Measurements from ENCODE around the gene IQSEC1.
A peak's percentile ranks its signal among the peaks of the same experiment; 100 is the strongest.

Gene IQSEC1

DNA sequence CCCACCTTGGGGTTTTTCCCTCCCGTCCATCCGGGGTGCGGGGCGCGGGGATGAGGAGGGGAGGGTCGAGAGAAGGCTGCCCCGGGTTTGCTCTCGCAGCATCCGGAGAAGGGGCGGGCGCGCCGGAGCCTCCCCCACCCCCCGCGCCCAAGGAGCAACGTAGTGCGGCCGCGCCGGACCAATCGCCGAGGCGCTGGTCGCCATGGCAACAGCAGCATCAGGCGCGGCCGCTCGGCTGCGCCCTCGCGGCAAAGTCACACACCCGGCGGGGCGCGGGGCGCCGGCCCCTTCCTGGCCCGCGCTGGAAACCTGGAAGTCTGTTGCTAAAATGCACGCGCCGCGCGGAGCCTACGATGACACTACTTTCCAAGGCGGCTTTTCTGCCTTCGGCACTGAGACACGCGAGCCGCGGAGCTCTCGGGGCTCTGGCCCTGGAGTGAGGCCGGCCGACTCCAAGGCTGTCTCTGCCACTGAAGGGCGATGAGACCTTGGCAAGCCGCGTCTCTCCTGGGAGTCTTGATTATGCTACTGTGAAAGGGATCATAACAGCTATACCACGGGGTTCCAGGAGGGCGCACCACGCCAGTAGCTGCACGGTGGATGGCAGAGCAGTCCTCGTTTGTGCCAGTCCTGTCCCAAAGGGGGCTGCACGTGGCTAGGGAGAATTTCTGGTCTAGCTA is at the start of gene IQSEC1:
TSS of gene IQSEC1 (minus strand) at position 104 of the 680 bp plus-strand sequence. CDS start 415 bp downstream, outside the sequence.
- no peak for DNase-seq (ENCODE audit: low spot score)

- no peak for DNase-seq (ENCODE audit: low spot score)
These were observed 49.1 kb upstream of the IQSEC1 start for GRCh38 chr3:13122081-13123012.

- no peak for DNase-seq (ENCODE audit: low spot score)
These were observed 48.3 kb upstream of the IQSEC1 start for GRCh38 chr3:13121553-13122001.

DNA sequence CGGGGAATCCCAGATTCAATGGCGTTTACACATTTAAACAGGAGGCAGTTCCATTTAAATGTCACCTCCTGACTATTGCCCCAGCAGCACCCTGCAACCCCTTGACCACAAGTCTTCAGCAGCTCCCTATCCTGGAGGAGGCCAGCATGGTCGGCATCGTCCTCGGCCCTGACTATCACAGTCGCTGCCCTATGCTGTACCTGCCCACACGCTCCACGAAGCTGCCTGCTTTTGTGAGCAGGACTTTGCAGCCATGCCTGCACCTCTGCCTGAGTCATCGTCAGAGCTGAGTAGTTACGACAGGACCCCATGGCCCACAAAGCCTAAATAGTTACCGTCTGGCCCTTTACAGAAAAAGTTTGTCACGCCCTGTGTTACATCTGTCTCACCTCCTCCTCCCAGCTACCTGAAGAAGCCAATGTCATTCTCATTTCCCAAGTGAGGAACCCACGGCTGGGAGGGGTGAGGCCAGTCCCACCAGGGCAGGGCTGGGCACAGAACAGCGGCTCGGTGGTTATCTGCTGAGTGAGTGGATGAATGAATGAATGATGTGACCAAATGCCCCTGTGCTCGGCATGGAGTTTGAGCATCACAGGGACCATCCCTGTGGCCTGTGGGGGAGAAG is 47.8 kb upstream of the IQSEC1 start:
- DNase-seq (ENCODE audit: low spot score) = no peak

DNA sequence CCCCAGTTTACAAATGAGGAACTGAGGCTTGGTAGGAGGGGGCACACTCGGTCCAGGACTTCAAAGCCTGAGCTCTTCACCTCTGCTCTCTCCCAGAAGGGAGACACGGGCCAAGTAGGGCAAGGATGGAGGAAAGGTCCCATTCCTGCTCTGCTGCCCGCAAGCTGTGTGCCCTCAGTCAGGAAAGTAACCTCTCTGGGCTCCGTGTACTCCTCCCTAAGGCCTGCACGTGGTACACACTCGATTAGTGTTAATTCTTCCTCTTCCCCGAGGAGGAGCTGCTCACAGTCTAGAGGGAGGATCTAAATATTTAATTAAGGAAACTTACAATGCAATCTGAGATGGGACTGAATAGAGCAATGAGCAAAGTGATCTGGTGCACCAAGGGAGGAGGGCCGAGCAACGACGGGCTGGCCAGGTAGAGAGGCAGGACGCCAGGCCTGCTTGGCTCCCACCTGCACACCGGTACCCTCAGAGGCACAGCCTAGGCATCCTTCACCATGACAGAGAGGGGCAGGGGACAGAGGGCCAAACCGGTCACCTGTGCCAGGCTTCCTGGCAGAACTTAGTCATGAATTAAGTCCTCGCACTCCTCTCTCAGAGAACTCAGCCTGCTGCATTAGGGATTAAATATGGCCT is 47.2 kb upstream of the IQSEC1 start:
- no peak for DNase-seq (ENCODE audit: low spot score)

GRCh38 chr3:13119471-13120220 is 46.4 kb upstream of the IQSEC1 start:
- no peak for DNase-seq (ENCODE audit: low spot score)

- no peak for DNase-seq (ENCODE audit: low spot score)
These were observed 43.2 kb upstream of the IQSEC1 start for GRCh38 chr3:13116426-13116825.

DNA sequence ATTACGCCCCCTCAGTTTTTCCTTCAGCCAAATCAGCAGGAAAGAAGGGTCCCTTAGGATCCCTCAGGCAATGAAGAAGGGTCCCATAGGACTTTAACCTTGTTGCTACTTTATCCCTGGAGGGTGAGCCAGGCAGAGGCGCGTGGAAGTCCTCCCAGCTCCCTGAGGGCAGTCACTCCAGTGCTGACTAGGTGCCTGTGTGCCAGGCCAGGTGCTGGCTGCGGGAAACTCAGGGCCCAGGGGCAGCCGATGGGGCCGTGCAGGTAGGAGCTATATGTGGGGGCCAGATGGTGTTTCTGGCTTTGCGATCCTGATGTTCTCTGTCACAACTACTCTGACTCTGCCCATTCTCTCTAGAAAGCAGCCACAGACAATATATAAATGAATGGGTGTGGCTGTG is 42.8 kb upstream of the IQSEC1 start:
- DNase-seq (ENCODE audit: low spot score) = no peak

- DNase-seq (ENCODE audit: low spot score) = no peak
These were observed 42.3 kb upstream of the IQSEC1 start for GRCh38 chr3:13115576-13115910.

DNA sequence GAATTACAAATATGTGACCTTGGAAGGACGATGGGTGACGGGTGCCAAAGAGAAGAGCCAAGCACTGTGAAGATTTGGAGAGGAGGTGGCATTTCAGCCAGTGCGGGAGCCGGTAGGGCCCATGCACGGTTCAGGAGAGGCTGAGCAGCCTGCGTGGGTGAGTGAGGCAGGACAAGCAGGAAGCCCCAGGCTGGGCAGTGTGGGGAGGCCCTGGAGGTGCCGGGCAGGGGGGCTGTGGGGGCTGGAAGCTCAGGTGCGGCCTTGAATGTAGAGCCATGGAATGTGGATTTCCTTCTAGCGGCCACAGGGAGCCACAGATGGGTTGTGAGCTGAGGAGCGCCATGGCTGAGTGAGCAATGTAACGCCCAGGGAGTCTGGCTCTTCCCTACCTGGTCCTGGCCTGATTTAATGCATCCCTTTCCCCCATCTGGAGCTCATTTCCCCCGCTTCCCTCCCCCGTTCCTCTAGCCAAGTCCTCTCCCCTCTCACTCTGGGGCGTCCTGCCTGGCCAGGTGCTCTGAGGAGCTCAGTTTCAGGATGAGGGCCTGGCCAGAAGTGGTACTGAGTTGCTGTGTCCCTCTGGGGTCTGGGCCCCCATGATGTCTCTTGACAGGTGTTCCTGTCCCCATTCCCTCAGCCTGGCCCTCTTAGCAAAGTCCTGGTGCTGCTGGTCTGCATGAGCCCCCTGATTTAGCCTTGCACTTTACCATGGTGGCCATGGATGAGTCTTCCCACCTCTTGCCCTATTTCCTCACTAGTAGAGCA is 41.8 kb upstream of the IQSEC1 start:
- no peak for DNase-seq (ENCODE audit: low spot score)

DNA sequence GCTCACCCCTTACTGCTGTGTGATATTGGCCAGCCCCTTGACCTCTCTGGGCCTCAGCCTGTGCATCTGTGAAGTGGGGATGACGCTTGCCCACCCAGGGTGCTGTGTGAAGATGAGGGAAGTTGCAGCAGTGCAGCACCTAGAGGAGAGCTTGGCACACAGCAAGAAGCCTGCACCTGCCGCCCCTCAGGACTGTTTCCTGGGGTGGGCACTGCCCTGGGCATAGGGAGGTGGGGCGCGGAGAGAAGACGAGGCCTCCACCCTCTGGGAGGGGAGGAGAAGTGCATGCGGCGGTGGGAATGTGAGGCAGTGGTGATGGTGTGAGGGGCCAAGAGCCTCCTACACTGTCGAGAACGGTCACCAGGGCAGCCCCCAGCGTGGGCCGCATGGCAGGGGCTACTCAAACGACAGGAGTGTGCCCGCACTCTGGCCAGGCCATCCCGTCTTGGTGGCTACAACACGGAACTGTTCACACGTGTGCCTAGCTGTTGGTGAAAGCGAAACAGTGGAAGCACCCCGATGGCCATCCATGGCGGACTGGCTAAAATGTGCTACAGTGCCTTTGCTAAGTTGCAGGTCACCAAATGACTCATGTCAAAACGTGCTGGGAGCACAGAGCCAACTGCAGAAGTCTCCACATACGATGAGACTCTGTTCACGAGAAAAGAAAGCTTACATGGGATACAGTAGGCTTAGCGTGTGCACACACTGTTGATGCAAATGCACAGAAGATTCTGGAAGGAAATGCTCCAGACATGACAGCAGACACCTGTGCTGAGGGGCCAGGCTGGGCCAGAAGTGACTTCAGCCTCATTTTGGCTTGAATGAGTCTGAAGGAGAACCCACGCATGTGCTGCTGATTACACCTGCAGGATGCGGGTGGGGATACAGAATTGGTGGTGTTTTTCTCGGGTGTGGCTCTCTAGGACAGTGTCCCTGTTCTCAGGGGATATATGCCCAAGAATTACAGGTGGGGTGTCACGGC is 40.4 kb upstream of the IQSEC1 start:
- DNase-seq (ENCODE audit: low spot score) = no peak

GRCh38 chr3:13112521-13113345 is 39.5 kb upstream of the IQSEC1 start:
- peak; percentile 10 for DNase-seq (ENCODE audit: low spot score)

DNA sequence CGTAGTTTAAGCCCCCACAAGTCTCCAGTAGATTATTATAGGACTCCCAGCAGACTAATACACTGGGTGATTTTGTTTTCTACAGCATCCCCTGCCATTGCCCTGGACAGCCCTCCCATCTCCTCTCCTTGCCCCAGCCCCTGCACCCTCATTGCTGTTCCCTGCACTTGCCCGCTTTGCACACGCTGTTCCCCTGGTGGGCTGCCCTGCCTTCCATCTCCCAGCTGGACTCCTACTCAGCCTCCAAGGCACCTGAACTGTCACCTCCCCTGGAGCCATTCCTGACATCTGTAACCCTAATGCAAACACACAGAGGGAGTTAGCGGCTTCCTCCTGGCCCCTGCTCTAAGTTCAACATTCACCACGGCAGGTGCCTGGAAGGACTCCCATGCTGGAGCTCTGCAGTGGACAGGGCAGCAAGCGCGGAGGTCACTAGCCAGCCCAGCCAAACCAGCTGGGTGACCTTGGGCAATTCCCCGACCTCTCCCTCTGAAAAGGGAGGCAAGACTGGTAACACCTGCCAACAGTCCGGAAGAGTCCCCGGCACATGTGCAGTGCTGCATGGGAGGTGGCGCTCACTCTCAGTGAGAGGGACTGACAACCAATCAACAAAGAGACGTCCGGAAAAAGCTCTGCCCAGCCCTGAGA is 38.8 kb upstream of the IQSEC1 start:
- DNase-seq (ENCODE audit: low spot score) = no peak

GRCh38 chr3:13111173-13111872 is 38.1 kb upstream of the IQSEC1 start:
- no peak for DNase-seq (ENCODE audit: low spot score)

GRCh38 chr3:13110678-13111116 is 37.5 kb upstream of the IQSEC1 start:
- peak; percentile 6 for DNase-seq (ENCODE audit: low spot score)

DNA sequence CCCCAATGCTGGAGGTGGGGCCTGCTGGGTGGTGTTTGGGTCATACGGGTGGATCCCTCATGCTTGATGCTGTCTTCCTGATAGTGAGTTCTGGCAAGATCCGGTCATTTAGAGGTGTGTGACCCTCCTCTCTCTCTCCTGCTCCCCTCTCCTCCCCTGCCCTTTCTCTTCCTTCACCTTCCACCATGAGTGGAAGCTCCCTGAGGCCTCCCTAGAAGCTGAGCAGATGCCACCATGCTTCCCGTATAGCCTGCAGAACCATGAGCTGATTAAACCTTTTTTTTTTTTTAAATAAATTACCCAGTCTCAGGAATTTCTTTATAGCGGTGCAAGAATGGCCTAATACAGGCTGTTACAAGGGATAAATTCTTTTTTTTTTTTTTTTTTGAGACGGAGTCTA is 36.3 kb upstream of the IQSEC1 start:
- no peak for DNase-seq (ENCODE audit: low spot score)

- DNase-seq (ENCODE audit: low spot score) = no peak
These were observed 35.6 kb upstream of the IQSEC1 start for GRCh38 chr3:13108861-13109260.

Data from RKO (cell line).